ENCODE data around the gene ATP5F1D.

ATP5F1D gene

GRCh38 chr19:1231729-1232637 is 9.6 kb upstream of the ATP5F1D start:
- no peak overlapping the region for H4K91ac ChIP-seq (ENCODE audit: low read depth, low read length)
- no peak overlapping the region for H3K23ac ChIP-seq (ENCODE audit: low read length)
- no peak overlapping the region for H3K4me3 ChIP-seq (ENCODE audit: low read depth, low read length)
- no peak overlapping the region for H3K27ac ChIP-seq (ENCODE audit: low read depth, low read length)
- DNase-seq, result peak in 1 of 2 donors; percentile 60
- no peaks in the 10 kb centered on the region for H3K79me2 ChIP-seq (ENCODE audit: control insufficient read depth, insufficient read depth, low read length, poor library complexity)
- no peak overlapping the region for H3K4me2 ChIP-seq (ENCODE audit: low read length)
- no peak overlapping the region for H2BK5ac ChIP-seq (ENCODE audit: low read depth, low read length, poor library complexity)
- no peak overlapping the region for H4K12ac ChIP-seq (ENCODE audit: low read depth, low read length)
- H4K8ac ChIP-seq (ENCODE audit: low read depth, low read length), result no peak overlapping the region
- H3K4me1 ChIP-seq (ENCODE audit: control insufficient read depth in 1 of 2, insufficient read depth in 2 of 2, low read length in 2 of 2), result peaks cover 9 to 19% of the 10 kb centered on the region in 2 experiments
- H2AK5ac ChIP-seq (ENCODE audit: low read length), result no peak overlapping the region
- H3K9ac ChIP-seq (ENCODE audit: low read length), result peak overlapping the region; percentile 44
- no peak overlapping the region for H2BK120ac ChIP-seq (ENCODE audit: insufficient read depth, low read length, poor library complexity)
- no peak overlapping the region for H3K18ac ChIP-seq (ENCODE audit: low read length)
- peaks cover 2% of the 10 kb centered on the region for H3K9me3 ChIP-seq (ENCODE audit: insufficient read depth, low read depth, low read length)
- H3K4ac ChIP-seq (ENCODE audit: low read depth, low read length), result no peak overlapping the region
- no peak overlapping the region for H3K14ac ChIP-seq (ENCODE audit: low read length)
- peaks cover 46 to 57% of the 10 kb centered on the region in 2 experiments for H3K36me3 ChIP-seq (ENCODE audit: control insufficient read depth in 1 of 2, insufficient read depth in 2 of 2, low read length in 2 of 2)
- H2AFZ ChIP-seq (ENCODE audit: insufficient read depth, low read length, poor library complexity), result no peak overlapping the region
- no CpG with 5 or more reads among the region's 15 CpGs for WGBS (ENCODE audit: extremely low coverage, insufficient coverage, insufficient read length)
- peaks cover under 1% of the 10 kb centered on the region for H3K79me1 ChIP-seq (ENCODE audit: low read length)
- no peaks in the 10 kb centered on the region for H3K27me3 ChIP-seq (ENCODE audit: insufficient read depth, low read length)
- H2BK12ac ChIP-seq (ENCODE audit: low read length), result no peak overlapping the region

- H2AFZ ChIP-seq (ENCODE audit: insufficient read depth, low read length, poor library complexity), result no peak overlapping the region
- peaks cover 9 to 20% of the 10 kb centered on the region in 2 experiments for H3K4me1 ChIP-seq (ENCODE audit: control insufficient read depth in 1 of 2, insufficient read depth in 2 of 2, low read length in 2 of 2)
- H2AK5ac ChIP-seq (ENCODE audit: low read length), result no peak overlapping the region
- no peak overlapping the region for H3K4me2 ChIP-seq (ENCODE audit: low read length)
- no peak overlapping the region for H3K4me3 ChIP-seq (ENCODE audit: low read depth, low read length)
- no peak overlapping the region for H3K4ac ChIP-seq (ENCODE audit: low read depth, low read length)
- WGBS (ENCODE audit: extremely low coverage, insufficient coverage, insufficient read length), result no CpG with 5 or more reads among the region's 15 CpGs
- no peak overlapping the region for H2BK120ac ChIP-seq (ENCODE audit: insufficient read depth, low read length, poor library complexity)
- peaks cover 5% of the 10 kb centered on the region for H3K79me1 ChIP-seq (ENCODE audit: low read length)
- H3K18ac ChIP-seq (ENCODE audit: low read length), result no peak overlapping the region
- no peak for DNase-seq
- H3K27ac ChIP-seq (ENCODE audit: low read depth, low read length), result no peak overlapping the region
- no peaks in the 10 kb centered on the region for H3K27me3 ChIP-seq (ENCODE audit: insufficient read depth, low read length)
- no peak overlapping the region for H2BK12ac ChIP-seq (ENCODE audit: low read length)
- no peak overlapping the region for H4K8ac ChIP-seq (ENCODE audit: low read depth, low read length)
- peaks cover 1% of the 10 kb centered on the region for H3K79me2 ChIP-seq (ENCODE audit: control insufficient read depth, insufficient read depth, low read length, poor library complexity)
- H2BK5ac ChIP-seq (ENCODE audit: low read depth, low read length, poor library complexity), result no peak overlapping the region
- peaks cover 40 to 51% of the 10 kb centered on the region in 2 experiments for H3K36me3 ChIP-seq (ENCODE audit: control insufficient read depth in 1 of 2, insufficient read depth in 2 of 2, low read length in 2 of 2)
- no peak overlapping the region for H3K9ac ChIP-seq (ENCODE audit: low read length)
- no peak overlapping the region for H4K91ac ChIP-seq (ENCODE audit: low read depth, low read length)
- H3K9me3 ChIP-seq (ENCODE audit: insufficient read depth, low read depth, low read length), result peaks cover 5% of the 10 kb centered on the region
- H3K23ac ChIP-seq (ENCODE audit: low read length), result no peak overlapping the region
- H3K14ac ChIP-seq (ENCODE audit: low read length), result no peak overlapping the region
- no peak overlapping the region for H4K12ac ChIP-seq (ENCODE audit: low read depth, low read length)
Measured at GRCh38 chr19:1232652-1233072, 8.9 kb upstream of the ATP5F1D start.

- H2BK12ac ChIP-seq (ENCODE audit: low read length), result no peak overlapping the region
- H2AFZ ChIP-seq (ENCODE audit: insufficient read depth, low read length, poor library complexity), result no peak overlapping the region
- H3K4me2 ChIP-seq (ENCODE audit: low read length), result no peak overlapping the region
- no peak for DNase-seq
- no peak overlapping the region for H2AK5ac ChIP-seq (ENCODE audit: low read length)
- peaks cover 9 to 20% of the 10 kb centered on the region in 2 experiments for H3K4me1 ChIP-seq (ENCODE audit: control insufficient read depth in 1 of 2, insufficient read depth in 2 of 2, low read length in 2 of 2)
- H2BK120ac ChIP-seq (ENCODE audit: insufficient read depth, low read length, poor library complexity), result no peak overlapping the region
- peaks cover 5% of the 10 kb centered on the region for H3K9me3 ChIP-seq (ENCODE audit: insufficient read depth, low read depth, low read length)
- no peak overlapping the region for H3K14ac ChIP-seq (ENCODE audit: low read length)
- peaks cover 6% of the 10 kb centered on the region for H3K79me1 ChIP-seq (ENCODE audit: low read length)
- peaks cover 35 to 45% of the 10 kb centered on the region in 2 experiments for H3K36me3 ChIP-seq (ENCODE audit: control insufficient read depth in 1 of 2, insufficient read depth in 2 of 2, low read length in 2 of 2)
- H3K79me2 ChIP-seq (ENCODE audit: control insufficient read depth, insufficient read depth, low read length, poor library complexity), result peaks cover 1% of the 10 kb centered on the region
- H4K8ac ChIP-seq (ENCODE audit: low read depth, low read length), result no peak overlapping the region
- no peak overlapping the region for H2BK5ac ChIP-seq (ENCODE audit: low read depth, low read length, poor library complexity)
- no CpG with 5 or more reads among the region's 24 CpGs for WGBS (ENCODE audit: extremely low coverage, insufficient coverage, insufficient read length)
- H3K23ac ChIP-seq (ENCODE audit: low read length), result no peak overlapping the region
- H4K91ac ChIP-seq (ENCODE audit: low read depth, low read length), result no peak overlapping the region
- H3K27me3 ChIP-seq (ENCODE audit: insufficient read depth, low read length), result no peaks in the 10 kb centered on the region
- no peak overlapping the region for H3K27ac ChIP-seq (ENCODE audit: low read depth, low read length)
- no peak overlapping the region for H3K18ac ChIP-seq (ENCODE audit: low read length)
- H3K4me3 ChIP-seq (ENCODE audit: low read depth, low read length), result no peak overlapping the region
- H4K12ac ChIP-seq (ENCODE audit: low read depth, low read length), result no peak overlapping the region
- H3K9ac ChIP-seq (ENCODE audit: low read length), result no peak overlapping the region
- no peak overlapping the region for H3K4ac ChIP-seq (ENCODE audit: low read depth, low read length)
Measured at GRCh38 chr19:1233115-1233667, 8.4 kb upstream of the ATP5F1D start.

GRCh38 chr19:1234051-1234954 is 7.2 kb upstream of the ATP5F1D start:
- Histone ChIP-seq H3K27ac (ENCODE audit: low read depth, low read length) (no peak overlapping the region), H4K91ac (ENCODE audit: low read depth, low read length) (no peak overlapping the region), H3K14ac (ENCODE audit: low read length) (no peak overlapping the region), H3K27me3 (ENCODE audit: insufficient read depth, low read length) (no peaks in the 10 kb centered on the region), H2AFZ (ENCODE audit: insufficient read depth, low read length, poor library complexity) (no peak overlapping the region), H4K12ac (ENCODE audit: low read depth, low read length) (no peak overlapping the region), H3K4ac (ENCODE audit: low read depth, low read length) (no peak overlapping the region), H2BK120ac (ENCODE audit: insufficient read depth, low read length, poor library complexity) (no peak overlapping the region), H3K4me3 (ENCODE audit: low read depth, low read length) (no peak overlapping the region), H3K9ac (ENCODE audit: low read length) (no peak overlapping the region), H3K4me2 (ENCODE audit: low read length) (no peak overlapping the region), H3K18ac (ENCODE audit: low read length) (no peak overlapping the region), H3K36me3 (ENCODE audit: control insufficient read depth in 1 of 2, insufficient read depth in 2 of 2, low read length in 2 of 2) (peaks cover 30 to 35% of the 10 kb centered on the region in 2 experiments), H2BK5ac (ENCODE audit: low read depth, low read length, poor library complexity) (no peak overlapping the region), H3K79me2 (ENCODE audit: control insufficient read depth, insufficient read depth, low read length, poor library complexity) (peaks cover 1% of the 10 kb centered on the region), H3K4me1 (ENCODE audit: control insufficient read depth in 1 of 2, insufficient read depth in 2 of 2, low read length in 2 of 2) (peaks cover 9 to 20% of the 10 kb centered on the region in 2 experiments), H4K8ac (ENCODE audit: low read depth, low read length) (no peak overlapping the region), H3K23ac (ENCODE audit: low read length) (no peak overlapping the region), H2BK12ac (ENCODE audit: low read length) (no peak overlapping the region), H2AK5ac (ENCODE audit: low read length) (no peak overlapping the region), H3K9me3 (ENCODE audit: insufficient read depth, low read depth, low read length) (peaks cover 5% of the 10 kb centered on the region), H3K79me1 (ENCODE audit: low read length) (peaks cover 8% of the 10 kb centered on the region)
- no CpG with 5 or more reads among the region's 45 CpGs for WGBS (ENCODE audit: extremely low coverage, insufficient coverage, insufficient read length)
- DNase-seq, result no peak
